CD4-positive, alpha-beta T cell treated with Interleukin-15 for 1 hour (primary cell): ENCODE data around the gene MLC1.

Experiments
- DNase-seq: peaks from one replicate; pipeline ENCODE4 v3.0.0-alpha.2; 2020

Gene MLC1

GRCh38 chr22:50074551-50075530 lies 10.4 kb downstream of the MLC1 start:
- no peak for DNase-seq

- no peak for DNase-seq
These were observed 11.2 kb downstream of the MLC1 start for GRCh38 chr22:50074056-50074455.

GRCh38 chr22:50072714-50073538 lies 12.3 kb downstream of the MLC1 start:
- DNase-seq: no peak

GRCh38 chr22:50072167-50072555 lies 13.1 kb downstream of the MLC1 start:
- DNase-seq: no peak

- no peak for DNase-seq
These were observed 13.6 kb downstream of the MLC1 start for GRCh38 chr22:50071432-50072166.

GRCh38 chr22:50070366-50070765 lies 14.9 kb downstream of the MLC1 start:
- DNase-seq: no peak

GRCh38 chr22:50068096-50068495 lies 17.1 kb downstream of the MLC1 start:
- no peak for DNase-seq

- DNase-seq: no peak
These were observed 18.0 kb downstream of the MLC1 start for GRCh38 chr22:50067244-50067643.

- no peak for DNase-seq
These were observed 20.8 kb downstream of the MLC1 start for GRCh38 chr22:50064453-50064852.

- no peak for DNase-seq
These were observed 21.4 kb downstream of the MLC1 start for GRCh38 chr22:50063589-50064393.

- DNase-seq: peak; percentile 15
These were observed 22.6 kb downstream of the MLC1 start for GRCh38 chr22:50062509-50063135.

GRCh38 chr22:50061824-50062355 lies 23.3 kb downstream of the MLC1 start:
- no peak for DNase-seq

- DNase-seq: no peak
These were observed 23.9 kb downstream of the MLC1 start for GRCh38 chr22:50061141-50061823.

- no peak for DNase-seq
These were observed 24.6 kb downstream of the MLC1 start for GRCh38 chr22:50060441-50061140.

GRCh38 chr22:50059881-50060262 lies 25.4 kb downstream of the MLC1 start:
- no peak for DNase-seq

- DNase-seq: no peak
These were observed 26.0 kb downstream of the MLC1 start for GRCh38 chr22:50058906-50059880.

- DNase-seq: no peak
These were observed 26.9 kb downstream of the MLC1 start, which contains the start of gene TTLL8 for GRCh38 chr22:50058061-50058905. TSS of gene TTLL8 (minus strand) at chr22:50058298.
